OCI-LY1 (cell line): ENCODE measurements around the gene RYK.

Experiments
- H2AFZ ChIP-seq: fragments of 200-600 bp; sonication (generic), shearing (Covaris generic); 2 replicates; pipeline ENCODE4 v1.6.0; 2014; ENCODE audit warnings: antibody characterized with exemption, mild to moderate bottlenecking, low read length
- H3F3A ChIP-seq: fragments of 200-600 bp; sonication (generic), shearing (Covaris generic); 2 replicates; pipeline ENCODE4 v1.6.0; 2014; ENCODE audit warnings: mild to moderate bottlenecking, antibody characterized with exemption, low read length, moderate library complexity; ENCODE audit not compliant: insufficient read depth
- H3K27ac ChIP-seq: fragments of 200-600 bp; sonication (generic); 2 replicates; pipeline ENCODE4 v1.5.1; 2014; ENCODE audit warnings: low read length, mixed run types, mild to moderate bottlenecking, low read depth; ENCODE audit not compliant: poor library complexity, severe bottlenecking
- H3K27me3 ChIP-seq: fragments of 200-600 bp; sonication (generic); 2 replicates; pipeline ENCODE4 v1.6.0; 2014; ENCODE audit warnings: antibody characterized with exemption, mild to moderate bottlenecking, low read length, moderate library complexity; ENCODE audit not compliant: insufficient read depth
- H3K36me3 ChIP-seq: fragments of 200-600 bp; sonication (generic); 2 replicates; pipeline ENCODE4 v1.6.1; 2014; ENCODE audit warnings: mild to moderate bottlenecking, antibody characterized with exemption, low read length, moderate library complexity, mixed read lengths; ENCODE audit not compliant: insufficient read depth
- H3K4me1 ChIP-seq: fragments of 200-600 bp; sonication (generic); 2 replicates; pipeline ENCODE4 v1.5.1; 2014; ENCODE audit warnings: mild to moderate bottlenecking, low read length, moderate library complexity; ENCODE audit not compliant: insufficient read depth, severe bottlenecking
- H3K4me2 ChIP-seq: fragments of 200-600 bp; sonication (generic), shearing (Covaris generic); 2 replicates; pipeline ENCODE4 v1.6.1; 2014; ENCODE audit warnings: low read length
- H3K4me3 ChIP-seq: fragments of 200-600 bp; sonication (generic); 2 replicates; pipeline ENCODE4 v1.5.1; 2014; ENCODE audit warnings: low read length, low read depth, mild to moderate bottlenecking, mixed read lengths; ENCODE audit not compliant: poor library complexity, severe bottlenecking
- H3K79me2 ChIP-seq: fragments of 200-600 bp; shearing (Covaris generic); 2 replicates; pipeline ENCODE4 v1.6.1; 2016; ENCODE audit warnings: mixed run types, low read length, mixed read lengths; ENCODE audit not compliant: insufficient read depth
- H3K9ac ChIP-seq: fragments of 200-600 bp; sonication (generic), shearing (Covaris generic); 2 replicates; pipeline ENCODE4 v1.6.1; 2014; ENCODE audit warnings: mild to moderate bottlenecking, low read length, mixed read lengths
- H3K9me2 ChIP-seq: fragments of 200-600 bp; sonication (generic), shearing (Covaris generic); 2 replicates; pipeline ENCODE4 v1.6.1; 2014; ENCODE audit warnings: low read depth, mild to moderate bottlenecking, low read length, mixed read lengths
- H3K9me3 ChIP-seq: fragments of 200-600 bp; shearing (Covaris generic); 2 replicates; pipeline ENCODE4 v1.6.1; 2014; ENCODE audit warnings: low read length, mixed read lengths
- H4K20me1 ChIP-seq: fragments of 200-600 bp; sonication (generic), shearing (Covaris generic); 2 replicates; pipeline ENCODE4 v1.6.0; 2016; ENCODE audit warnings: mild to moderate bottlenecking, low read length; ENCODE audit not compliant: insufficient read depth
- CTCF ChIP-seq: fragments of 200-600 bp; sonication (generic), shearing (Covaris generic); IDR thresholded peaks from 2 replicates; pipeline ENCODE4 v1.5.1; 2017; ENCODE audit warnings: mild to moderate bottlenecking, antibody characterized with exemption, low read length, moderate library complexity, mixed read lengths
- EZH2 ChIP-seq: fragments of 200-600 bp; sonication (generic), shearing (Covaris generic); IDR thresholded peaks from 2 replicates; pipeline ENCODE4 v1.8.0; 2017; ENCODE audit warnings: borderline replicate concordance, mixed run types, mild to moderate bottlenecking, antibody characterized with exemption, low read length, moderate library complexity, mixed read lengths

Gene RYK

GRCh38 chr3:134144694-134145093 is 106.0 kb downstream of the RYK start:
- Histone ChIP-seq H2AFZ (no peak overlapping the region), H3K79me2 (no peaks in the 10 kb centered on the region), H3K9me2 (no peaks in the 10 kb centered on the region), H3K9ac (no peak overlapping the region), H3K27me3 (no peaks in the 10 kb centered on the region), H3K9me3 (no peaks in the 10 kb centered on the region), H3F3A (no peaks in the 10 kb centered on the region), H3K27ac (no peak overlapping the region), H3K4me1 (no peaks in the 10 kb centered on the region), H3K4me3 (no peak overlapping the region), H3K36me3 (no peaks in the 10 kb centered on the region), H4K20me1 (no peaks in the 10 kb centered on the region), H3K4me2 (no peak overlapping the region)
- no peak for TF ChIP-seq EZH2
- TF ChIP-seq CTCF, result no peak

- Histone ChIP-seq H3K9ac (no peak overlapping the region), H3K36me3 (no peaks in the 10 kb centered on the region), H3K9me3 (no peaks in the 10 kb centered on the region), H3K79me2 (no peaks in the 10 kb centered on the region), H3K27ac (no peak overlapping the region), H4K20me1 (no peaks in the 10 kb centered on the region), H3K4me1 (no peaks in the 10 kb centered on the region), H3K4me2 (no peak overlapping the region), H3K9me2 (no peaks in the 10 kb centered on the region), H3K4me3 (no peak overlapping the region), H3F3A (no peaks in the 10 kb centered on the region), H3K27me3 (no peaks in the 10 kb centered on the region), H2AFZ (no peak overlapping the region)
- TF ChIP-seq CTCF (no peak), EZH2 (no peak)
Measured at GRCh38 chr3:134143828-134144401, 106.7 kb downstream of the RYK start.

GRCh38 chr3:134136604-134137003 is 114.1 kb downstream of the RYK start:
- H3K27ac ChIP-seq, result no peak overlapping the region

More at GRCh38 chr3:134136604-134137003, 114.1 kb downstream of the RYK start:
- Histone ChIP-seq H3K9ac (no peak overlapping the region), H2AFZ (no peak overlapping the region), H4K20me1 (no peaks in the 10 kb centered on the region), H3K27me3 (no peaks in the 10 kb centered on the region), H3K4me1 (no peaks in the 10 kb centered on the region), H3K36me3 (no peaks in the 10 kb centered on the region), H3K9me3 (no peaks in the 10 kb centered on the region), H3F3A (no peaks in the 10 kb centered on the region), H3K4me3 (no peak overlapping the region), H3K4me2 (no peak overlapping the region), H3K79me2 (no peaks in the 10 kb centered on the region), H3K9me2 (no peaks in the 10 kb centered on the region)
- TF ChIP-seq EZH2 (no peak), CTCF (no peak)
